ENCODE results near the gene TTLL11.
"Not testable (repeated sequence)": the region's sequence is repeated elsewhere in the genome, so short reads cannot be mapped to it uniquely, and the experiment has no call there.

The TTLL11 gene

DNA sequence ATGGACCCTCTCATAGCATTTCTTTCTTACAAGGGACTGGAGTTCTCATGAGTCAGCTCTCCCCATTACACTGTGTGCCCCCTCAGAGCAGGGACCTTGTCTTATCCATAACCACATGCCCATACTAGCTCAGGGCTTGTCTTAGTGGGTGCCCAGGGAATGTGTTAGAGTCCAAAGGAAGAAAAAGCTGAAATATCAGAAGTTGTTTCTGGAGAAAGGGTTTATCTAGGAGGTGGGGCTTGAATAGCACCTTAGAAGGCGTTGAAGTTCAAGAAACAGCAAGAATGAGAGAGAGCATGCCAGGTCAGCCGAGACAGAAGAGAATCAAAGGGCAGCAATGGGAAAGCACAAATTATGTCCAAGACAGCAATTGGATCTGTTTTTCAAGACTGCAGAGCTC lies 109.4 kb downstream of the TTLL11 start:
- H3K27ac ChIP-seq (ENCODE audit: low read depth, low read length): no peak overlapping the region
- no peak overlapping the region for H3K4me3 ChIP-seq (ENCODE audit: low read depth, low read length)
- H3K27me3 ChIP-seq (ENCODE audit: control insufficient read depth, insufficient read depth, low read length): no peaks in the 10 kb centered on the region
- no peaks in the 10 kb centered on the region for H3K36me3 ChIP-seq (ENCODE audit: control insufficient read depth, insufficient read depth, low read length)
- no peak overlapping the region for H3K9ac ChIP-seq (ENCODE audit: low read depth, low read length)
- no peaks in the 10 kb centered on the region for H3K4me1 ChIP-seq (ENCODE audit: control insufficient read depth, insufficient read depth, low read length)
- H3K9me3 ChIP-seq (ENCODE audit: control insufficient read depth, insufficient read depth, low read length): no peaks in the 10 kb centered on the region; the same call in 1 of the 2 replicates

DNA sequence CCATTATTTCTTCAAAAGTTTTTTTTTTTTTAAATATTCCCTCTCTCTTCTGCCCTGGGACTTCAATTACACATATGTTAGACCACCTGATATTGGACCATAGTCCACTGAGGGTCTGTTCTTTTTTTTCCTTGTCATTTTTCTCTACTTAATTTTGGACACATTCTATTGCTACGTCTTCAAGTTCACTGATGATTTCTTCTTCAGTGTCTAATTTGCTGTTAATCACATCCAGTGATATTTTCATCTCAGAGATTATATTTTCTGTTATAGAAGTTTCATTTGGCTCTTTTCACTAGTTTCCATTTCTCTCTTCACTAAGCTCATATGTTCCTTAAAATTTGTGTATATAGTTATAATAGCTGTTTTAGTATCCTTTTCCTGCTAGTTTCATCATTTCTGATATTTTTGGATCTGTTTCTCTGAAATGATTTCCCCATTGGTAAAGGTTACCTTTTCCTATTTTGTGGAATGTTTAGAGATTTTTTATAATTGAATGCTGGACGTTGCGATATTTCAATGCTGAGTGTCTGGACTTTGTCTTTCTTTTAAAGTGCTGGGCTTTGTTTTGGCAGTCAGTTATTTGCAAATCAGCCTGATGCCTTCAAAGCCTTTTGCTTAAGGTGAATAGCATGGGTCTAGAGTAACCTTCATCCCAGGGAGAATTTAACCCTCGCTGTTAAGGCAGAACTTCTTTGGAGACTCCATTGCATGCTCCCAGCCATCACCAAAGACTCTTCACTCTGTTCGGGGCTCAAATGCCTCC lies 111.8 kb downstream of the TTLL11 start:
- Histone ChIP-seq H3K27me3 (ENCODE audit: control insufficient read depth, insufficient read depth, low read length) (peaks cover 2% of the 10 kb centered on the region; the same call in 1 of the 2 replicates), H3K27ac (ENCODE audit: low read depth, low read length) (no peak overlapping the region), H3K9ac (ENCODE audit: low read depth, low read length) (no peak overlapping the region), H3K4me3 (ENCODE audit: low read depth, low read length) (no peak overlapping the region), H3K36me3 (ENCODE audit: control insufficient read depth, insufficient read depth, low read length) (no peaks in the 10 kb centered on the region), H3K4me1 (ENCODE audit: control insufficient read depth, insufficient read depth, low read length) (no peaks in the 10 kb centered on the region), H3K9me3 (ENCODE audit: control insufficient read depth, insufficient read depth, low read length) (no peaks in the 10 kb centered on the region; the same call in 1 of the 2 replicates)

DNA sequence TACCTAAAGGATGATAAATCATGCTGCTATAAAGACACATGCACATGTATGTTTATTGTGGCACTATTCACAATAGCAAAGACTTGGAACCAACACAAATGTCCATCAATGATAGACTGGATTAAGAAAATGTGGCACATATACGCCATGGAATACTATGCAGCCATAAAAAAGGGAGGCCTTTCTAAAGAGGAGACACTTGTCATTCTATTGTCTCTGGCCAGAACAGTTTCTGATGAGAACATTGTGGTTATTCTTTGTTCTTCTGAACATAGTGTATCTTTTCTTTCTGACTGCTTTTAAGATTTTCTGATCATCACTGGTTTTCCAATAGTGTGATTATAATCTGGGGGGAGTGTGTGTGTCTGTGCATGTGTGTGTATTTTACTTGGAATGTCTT lies 112.4 kb downstream of the TTLL11 start:
- H3K36me3 ChIP-seq (ENCODE audit: control insufficient read depth, insufficient read depth, low read length): not testable (repeated sequence)

DNA sequence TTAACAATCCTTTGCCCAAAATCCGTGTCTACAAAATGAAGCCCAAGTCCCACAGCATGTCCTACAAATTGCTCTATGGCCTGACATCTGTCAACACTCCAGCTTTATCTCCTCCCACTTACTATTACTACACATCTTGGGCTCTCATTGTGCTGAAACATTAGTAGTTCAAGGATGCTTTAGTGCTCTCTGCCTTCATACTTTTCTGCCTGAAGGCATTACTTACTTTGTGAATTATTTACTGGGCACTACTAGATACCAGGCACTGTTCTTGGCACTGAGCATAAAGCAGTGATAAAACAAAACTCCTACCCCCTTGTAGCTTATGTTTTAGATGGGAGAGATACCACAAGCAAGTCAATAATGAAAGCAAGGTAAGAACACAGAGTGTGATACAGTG lies 113.4 kb downstream of the TTLL11 start:
- no peak overlapping the region for H3K27ac ChIP-seq (ENCODE audit: low read depth, low read length)
- no peak overlapping the region for H3K9ac ChIP-seq (ENCODE audit: low read depth, low read length)
- H3K27me3 ChIP-seq (ENCODE audit: control insufficient read depth, insufficient read depth, low read length): peaks cover 2% of the 10 kb centered on the region; the same call in 1 of the 2 replicates
- no peaks in the 10 kb centered on the region; the same call in 1 of the 2 replicates for H3K9me3 ChIP-seq (ENCODE audit: control insufficient read depth, insufficient read depth, low read length)
- H3K4me1 ChIP-seq (ENCODE audit: control insufficient read depth, insufficient read depth, low read length): peaks cover 12% of the 10 kb centered on the region
- no peak overlapping the region for H3K4me3 ChIP-seq (ENCODE audit: low read depth, low read length)
- H3K36me3 ChIP-seq (ENCODE audit: control insufficient read depth, insufficient read depth, low read length): no peaks in the 10 kb centered on the region

More for the DNA sequence above, 112.4 kb downstream of the TTLL11 start:
- not testable (repeated sequence) for H3K4me1 ChIP-seq (ENCODE audit: control insufficient read depth, insufficient read depth, low read length); H3K9ac ChIP-seq (ENCODE audit: low read depth, low read length); H3K27me3 ChIP-seq (ENCODE audit: control insufficient read depth, insufficient read depth, low read length); H3K4me3 ChIP-seq (ENCODE audit: low read depth, low read length); H3K27ac ChIP-seq (ENCODE audit: low read depth, low read length); H3K9me3 ChIP-seq (ENCODE audit: control insufficient read depth, insufficient read depth, low read length)

DNA sequence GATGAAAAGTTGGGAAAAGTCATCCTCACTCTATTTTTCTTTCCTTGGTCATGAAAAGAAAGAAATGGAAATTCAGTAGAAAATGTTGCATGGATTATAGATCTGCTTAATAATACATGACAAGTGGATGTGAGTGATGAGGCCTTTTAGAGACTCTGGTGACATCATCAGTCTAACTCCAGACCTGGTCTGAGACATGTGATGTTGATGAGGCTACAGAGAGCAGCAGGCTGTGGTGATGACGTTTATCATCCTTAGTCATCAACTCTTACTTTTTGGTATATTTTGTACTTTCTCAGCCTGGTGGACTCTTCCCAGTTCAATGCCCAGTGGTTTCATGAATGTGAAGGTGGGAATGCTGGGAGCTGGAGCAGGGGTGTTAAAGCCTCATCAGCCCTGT lies 116.4 kb downstream of the TTLL11 start:
- Histone ChIP-seq H3K36me3 (ENCODE audit: control insufficient read depth, insufficient read depth, low read length) (no peaks in the 10 kb centered on the region), H3K27me3 (ENCODE audit: control insufficient read depth, insufficient read depth, low read length) (peaks cover 2% of the 10 kb centered on the region; the same call in 1 of the 2 replicates), H3K27ac (ENCODE audit: low read depth, low read length) (no peak overlapping the region), H3K4me3 (ENCODE audit: low read depth, low read length) (no peak overlapping the region), H3K9me3 (ENCODE audit: control insufficient read depth, insufficient read depth, low read length) (no peaks in the 10 kb centered on the region; the same call in 1 of the 2 replicates), H3K4me1 (ENCODE audit: control insufficient read depth, insufficient read depth, low read length) (peaks cover 12% of the 10 kb centered on the region), H3K9ac (ENCODE audit: low read depth, low read length) (no peak overlapping the region)

DNA sequence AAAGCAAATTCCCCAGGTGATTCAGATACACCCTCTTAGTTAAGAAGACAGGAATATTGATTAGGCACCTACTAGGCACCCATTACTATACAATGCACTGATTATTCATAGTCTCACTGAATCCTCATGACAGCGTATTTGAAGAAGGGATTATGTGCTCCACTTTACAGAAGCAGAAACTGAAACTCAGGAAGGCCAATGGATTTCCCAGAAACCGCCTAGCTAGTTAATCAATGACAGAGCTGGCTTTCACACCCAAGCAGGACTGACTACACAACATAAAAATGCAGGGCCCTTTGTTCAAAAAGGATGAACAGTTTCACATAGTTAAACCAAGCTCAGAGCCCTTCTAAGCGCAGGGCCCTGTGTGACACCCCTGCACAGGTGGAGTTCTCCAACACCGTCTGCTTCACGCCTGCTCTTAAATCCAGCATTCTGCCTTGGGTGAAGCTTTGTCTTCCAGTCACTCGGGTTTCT lies 117.3 kb downstream of the TTLL11 start:
- Histone ChIP-seq H3K27me3 (ENCODE audit: control insufficient read depth, insufficient read depth, low read length) (peaks cover 2% of the 10 kb centered on the region; the same call in 1 of the 2 replicates), H3K4me1 (ENCODE audit: control insufficient read depth, insufficient read depth, low read length) (peaks cover 12% of the 10 kb centered on the region), H3K9ac (ENCODE audit: low read depth, low read length) (no peak overlapping the region), H3K36me3 (ENCODE audit: control insufficient read depth, insufficient read depth, low read length) (no peaks in the 10 kb centered on the region), H3K4me3 (ENCODE audit: low read depth, low read length) (no peak overlapping the region), H3K27ac (ENCODE audit: low read depth, low read length) (no peak overlapping the region), H3K9me3 (ENCODE audit: control insufficient read depth, insufficient read depth, low read length) (no peaks in the 10 kb centered on the region; the same call in 1 of the 2 replicates)

DNA sequence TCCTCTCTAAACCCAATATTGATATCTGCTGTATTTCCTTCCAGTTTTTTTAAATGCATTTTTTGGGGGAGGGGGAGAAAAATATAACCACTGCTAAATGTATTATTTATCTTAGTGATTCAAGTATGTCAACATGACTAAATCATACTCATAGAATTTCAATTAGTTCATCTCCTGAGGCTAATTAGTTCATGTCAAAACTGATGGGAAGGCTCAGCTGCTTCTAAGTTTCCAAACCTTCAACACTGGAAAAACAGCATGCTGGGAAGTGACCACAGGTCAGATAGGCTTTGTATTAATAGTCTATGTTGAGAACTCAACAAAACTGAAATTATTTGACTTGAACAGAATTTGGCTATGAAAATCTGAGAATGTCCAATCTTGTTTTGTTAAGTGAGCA lies 118.7 kb downstream of the TTLL11 start:
- Histone ChIP-seq H3K27me3 (ENCODE audit: control insufficient read depth, insufficient read depth, low read length) (peaks cover 2% of the 10 kb centered on the region; the same call in 1 of the 2 replicates), H3K9me3 (ENCODE audit: control insufficient read depth, insufficient read depth, low read length) (no peaks in the 10 kb centered on the region), H3K4me1 (ENCODE audit: control insufficient read depth, insufficient read depth, low read length) (peaks cover 12% of the 10 kb centered on the region), H3K9ac (ENCODE audit: low read depth, low read length) (no peak overlapping the region), H3K27ac (ENCODE audit: low read depth, low read length) (no peak overlapping the region), H3K36me3 (ENCODE audit: control insufficient read depth, insufficient read depth, low read length) (no peaks in the 10 kb centered on the region), H3K4me3 (ENCODE audit: low read depth, low read length) (no peak overlapping the region)

DNA sequence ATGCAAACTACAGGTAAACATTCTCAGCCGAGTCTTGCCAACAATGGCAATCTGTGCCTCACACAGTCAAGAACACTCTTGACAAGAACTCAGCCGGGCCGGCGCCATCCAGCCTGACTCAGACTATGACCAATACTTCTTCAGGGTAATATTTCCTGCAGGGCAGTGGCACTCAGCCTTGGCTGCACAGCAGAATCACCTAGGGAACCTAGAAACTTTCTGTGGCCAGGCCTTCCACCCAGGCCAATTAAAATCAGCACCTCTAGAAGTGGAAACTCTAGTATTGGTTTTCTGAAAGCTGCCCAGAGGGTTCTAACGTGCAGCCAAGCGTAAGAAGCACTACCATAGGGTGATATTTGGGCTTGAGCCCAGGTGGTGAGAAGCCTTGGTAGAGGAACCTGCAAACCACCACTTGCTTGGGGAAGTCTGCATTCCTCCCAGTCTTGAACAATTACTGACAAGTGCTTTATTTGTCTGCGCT lies 120.6 kb downstream of the TTLL11 start:
- Histone ChIP-seq H3K4me3 (ENCODE audit: low read depth, low read length) (no peak overlapping the region), H3K27ac (ENCODE audit: low read depth, low read length) (no peak overlapping the region), H3K4me1 (ENCODE audit: control insufficient read depth, insufficient read depth, low read length) (peaks cover 12% of the 10 kb centered on the region), H3K36me3 (ENCODE audit: control insufficient read depth, insufficient read depth, low read length) (no peaks in the 10 kb centered on the region), H3K27me3 (ENCODE audit: control insufficient read depth, insufficient read depth, low read length) (peaks cover 2% of the 10 kb centered on the region; the same call in 1 of the 2 replicates), H3K9me3 (ENCODE audit: control insufficient read depth, insufficient read depth, low read length) (no peaks in the 10 kb centered on the region), H3K9ac (ENCODE audit: low read depth, low read length) (no peak overlapping the region)

DNA sequence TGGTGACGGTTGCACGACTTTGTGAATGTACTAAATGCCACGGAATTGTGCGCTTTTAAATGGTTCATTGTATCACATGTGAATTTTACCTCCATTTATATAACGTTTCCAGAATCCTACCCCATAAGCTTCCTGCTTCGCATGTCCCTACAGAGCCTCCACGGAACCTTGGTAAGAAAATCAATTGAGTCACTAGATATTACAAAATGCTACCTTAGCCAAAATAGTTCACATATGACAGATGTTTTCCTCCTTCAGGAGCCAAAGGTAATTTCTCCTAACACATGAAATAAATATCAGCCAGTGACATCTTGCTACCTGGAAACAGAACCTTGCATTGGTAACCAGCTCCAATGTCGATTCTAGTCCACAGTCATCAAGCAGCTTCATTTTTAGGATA lies 125.1 kb downstream of the TTLL11 start:
- Histone ChIP-seq H3K4me3 (ENCODE audit: low read depth, low read length) (no peak overlapping the region), H3K36me3 (ENCODE audit: control insufficient read depth, insufficient read depth, low read length) (no peaks in the 10 kb centered on the region), H3K27me3 (ENCODE audit: control insufficient read depth, insufficient read depth, low read length) (no peaks in the 10 kb centered on the region), H3K9ac (ENCODE audit: low read depth, low read length) (no peak overlapping the region), H3K27ac (ENCODE audit: low read depth, low read length) (no peak overlapping the region), H3K4me1 (ENCODE audit: control insufficient read depth, insufficient read depth, low read length) (no peaks in the 10 kb centered on the region), H3K9me3 (ENCODE audit: control insufficient read depth, insufficient read depth, low read length) (no peaks in the 10 kb centered on the region)

DNA sequence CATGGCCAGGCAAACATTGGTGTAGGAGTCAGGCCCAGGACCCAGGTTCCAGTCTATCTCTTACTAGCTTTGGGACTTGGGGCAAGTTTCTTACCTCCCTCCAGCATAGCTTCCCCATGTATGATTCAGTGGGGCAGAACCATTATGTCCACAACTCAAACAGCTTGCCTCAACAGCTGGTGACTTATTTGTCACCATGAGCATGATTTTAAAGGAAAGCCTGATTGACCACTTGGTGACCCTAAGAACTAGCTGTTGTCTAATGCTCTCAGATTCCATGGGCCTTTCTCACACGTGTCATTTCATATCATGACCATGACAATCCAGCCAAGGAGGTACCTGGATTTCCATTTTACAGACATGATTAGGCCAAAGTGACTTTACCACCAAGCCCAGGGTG lies 126.4 kb downstream of the TTLL11 start:
- H3K9ac ChIP-seq (ENCODE audit: low read depth, low read length): no peak overlapping the region
- H3K36me3 ChIP-seq (ENCODE audit: control insufficient read depth, insufficient read depth, low read length): no peaks in the 10 kb centered on the region
- no peaks in the 10 kb centered on the region for H3K9me3 ChIP-seq (ENCODE audit: control insufficient read depth, insufficient read depth, low read length)
- no peaks in the 10 kb centered on the region for H3K27me3 ChIP-seq (ENCODE audit: control insufficient read depth, insufficient read depth, low read length)
- H3K4me1 ChIP-seq (ENCODE audit: control insufficient read depth, insufficient read depth, low read length): no peaks in the 10 kb centered on the region
- no peak overlapping the region for H3K4me3 ChIP-seq (ENCODE audit: low read depth, low read length)
- no peak overlapping the region for H3K27ac ChIP-seq (ENCODE audit: low read depth, low read length)

DNA sequence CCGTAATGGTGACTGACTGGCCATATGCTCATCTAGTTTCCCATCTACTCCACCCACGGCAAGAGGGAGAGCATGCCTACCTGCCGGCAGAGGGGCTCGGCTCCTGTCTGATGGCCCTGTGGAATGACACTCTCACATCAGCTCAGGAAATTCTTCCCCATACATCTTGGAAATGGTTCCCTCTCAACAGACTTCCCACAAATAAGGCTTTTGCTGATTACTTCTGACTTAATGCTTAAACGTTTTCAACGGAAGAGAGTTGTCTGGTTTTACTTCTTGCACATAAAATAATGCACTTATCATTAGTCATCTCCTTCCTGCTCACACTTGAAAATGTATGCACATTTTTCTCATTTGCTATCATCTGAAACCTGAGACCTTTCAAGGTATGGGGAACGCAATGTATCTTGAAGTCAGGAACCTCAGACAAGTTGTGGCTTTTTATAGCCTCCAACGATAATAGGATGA lies 129.5 kb downstream of the TTLL11 start:
- Histone ChIP-seq H3K27me3 (ENCODE audit: control insufficient read depth, insufficient read depth, low read length) (no peaks in the 10 kb centered on the region), H3K36me3 (ENCODE audit: control insufficient read depth, insufficient read depth, low read length) (no peaks in the 10 kb centered on the region), H3K4me1 (ENCODE audit: control insufficient read depth, insufficient read depth, low read length) (no peaks in the 10 kb centered on the region), H3K27ac (ENCODE audit: low read depth, low read length) (no peak overlapping the region), H3K9ac (ENCODE audit: low read depth, low read length) (no peak overlapping the region), H3K9me3 (ENCODE audit: control insufficient read depth, insufficient read depth, low read length) (no peaks in the 10 kb centered on the region), H3K4me3 (ENCODE audit: low read depth, low read length) (no peak overlapping the region)

All from HUES48 (cell line).